Osteoblast (primary cell): ENCODE data around the gene SPTB. TPM values are rescaled to one million over a fixed set of nuclear protein-coding genes. Genes with fewer than 3 reads are reported as not detected.

Experiments used
- DNase-seq: peaks from one replicate; pipeline ENCODE4 v3.0.0; 2011; ENCODE audit warnings: low spot score, mixed read lengths; ENCODE audit not compliant: insufficient read length; ENCODE audit errors: missing footprints
- H2AFZ ChIP-seq: 2 replicates; pipeline ENCODE4 v1.6.0; 2011; ENCODE audit warnings: mild to moderate bottlenecking, low read length
- H3K27ac ChIP-seq: 2 replicates; pipeline ENCODE4 v1.5.1; 2011; ENCODE audit warnings: mild to moderate bottlenecking, low read depth, low read length, moderate library complexity
- H3K27me3 ChIP-seq: 2 replicates; pipeline ENCODE4 v1.6.0; 2012; ENCODE audit warnings: mild to moderate bottlenecking, control low read depth, inconsistent platforms, low read length, moderate library complexity; ENCODE audit not compliant: insufficient read depth
- H3K36me3 ChIP-seq: 2 replicates; pipeline ENCODE4 v1.5.1; 2011; ENCODE audit warnings: mild to moderate bottlenecking, low read length, control low read depth, moderate library complexity; ENCODE audit not compliant: insufficient read depth
- H3K4me1 ChIP-seq: 2 replicates; pipeline ENCODE4 v1.5.1; 2011; ENCODE audit warnings: mild to moderate bottlenecking, low read length, control low read depth, moderate library complexity; ENCODE audit not compliant: insufficient read depth
- H3K4me2 ChIP-seq: 2 replicates; pipeline ENCODE4 v1.6.0; 2011; ENCODE audit warnings: mild to moderate bottlenecking, low read length; ENCODE audit not compliant: insufficient read depth
- H3K4me3 ChIP-seq: fragments of 200-600 bp; sonication (generic); 3 replicates; pipeline ENCODE4 v1.5.1; 2012; ENCODE audit warnings: mild to moderate bottlenecking, low read length, inconsistent platforms; ENCODE audit not compliant: insufficient read depth
- H3K79me2 ChIP-seq: 2 replicates; pipeline ENCODE4 v1.6.0; 2012; ENCODE audit warnings: mild to moderate bottlenecking, low read length, control low read depth, inconsistent platforms; ENCODE audit not compliant: insufficient read depth
- H3K9me3 ChIP-seq: 2 replicates; pipeline ENCODE4 v1.5.1; 2011; ENCODE audit warnings: low read depth, low read length, control low read depth
- H4K20me1 ChIP-seq: 2 replicates; pipeline ENCODE4 v1.6.0; 2012; ENCODE audit warnings: mild to moderate bottlenecking, low read length, control low read depth; ENCODE audit not compliant: insufficient read depth
- total RNA-seq: library from RNA; depleted of rRNA; stranded (reverse); fragments of >200 nt; gene quantifications from 2 replicates; pipeline ENCODE4 v1.2.3, GENCODE V29; 2012
- TF ChIP-seq, protein P1 (sequence below): IDR thresholded peaks from 2 replicates; pipeline ENCODE4 v1.5.1; 2011; ENCODE audit warnings: mild to moderate bottlenecking, low read depth, low read length, moderate library complexity; ENCODE audit errors: extremely low read depth

Gene SPTB
- total RNA-seq, 1 donor = under 0.01 TPM

DNA sequence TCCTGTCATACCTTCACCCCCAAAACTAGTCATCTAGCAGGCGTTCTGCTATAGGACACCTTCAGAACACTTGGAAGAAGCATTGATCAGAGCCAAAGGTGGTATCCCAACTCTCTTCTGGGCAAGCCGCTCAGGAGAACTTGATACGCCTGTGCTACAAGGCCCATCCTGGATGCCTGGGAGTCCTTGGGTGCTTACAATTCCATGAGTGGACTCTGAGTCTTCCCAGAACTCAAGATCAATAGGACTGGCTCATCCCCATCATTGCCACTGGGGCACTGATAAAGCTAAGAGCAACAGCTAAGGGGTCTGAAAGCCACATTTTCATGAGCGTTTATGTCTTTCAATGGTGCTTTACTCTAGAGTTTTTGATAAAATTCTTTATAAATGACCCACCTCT, 1.9 kb downstream of the SPTB start:
- no peaks in the 10 kb centered on the region for H4K20me1 ChIP-seq
- H3K79me2 ChIP-seq = no peaks in the 10 kb centered on the region
- H3K9me3 ChIP-seq = no peaks in the 10 kb centered on the region
- H3K4me1 ChIP-seq = no peaks in the 10 kb centered on the region
- H3K27me3 ChIP-seq = peaks cover 65% of the 10 kb centered on the region
- no peak overlapping the region for H3K4me2 ChIP-seq
- no peak overlapping the region for H2AFZ ChIP-seq
- no peak for DNase-seq
- no peak overlapping the region for H3K27ac ChIP-seq
- TF ChIP-seq, protein P1, sequence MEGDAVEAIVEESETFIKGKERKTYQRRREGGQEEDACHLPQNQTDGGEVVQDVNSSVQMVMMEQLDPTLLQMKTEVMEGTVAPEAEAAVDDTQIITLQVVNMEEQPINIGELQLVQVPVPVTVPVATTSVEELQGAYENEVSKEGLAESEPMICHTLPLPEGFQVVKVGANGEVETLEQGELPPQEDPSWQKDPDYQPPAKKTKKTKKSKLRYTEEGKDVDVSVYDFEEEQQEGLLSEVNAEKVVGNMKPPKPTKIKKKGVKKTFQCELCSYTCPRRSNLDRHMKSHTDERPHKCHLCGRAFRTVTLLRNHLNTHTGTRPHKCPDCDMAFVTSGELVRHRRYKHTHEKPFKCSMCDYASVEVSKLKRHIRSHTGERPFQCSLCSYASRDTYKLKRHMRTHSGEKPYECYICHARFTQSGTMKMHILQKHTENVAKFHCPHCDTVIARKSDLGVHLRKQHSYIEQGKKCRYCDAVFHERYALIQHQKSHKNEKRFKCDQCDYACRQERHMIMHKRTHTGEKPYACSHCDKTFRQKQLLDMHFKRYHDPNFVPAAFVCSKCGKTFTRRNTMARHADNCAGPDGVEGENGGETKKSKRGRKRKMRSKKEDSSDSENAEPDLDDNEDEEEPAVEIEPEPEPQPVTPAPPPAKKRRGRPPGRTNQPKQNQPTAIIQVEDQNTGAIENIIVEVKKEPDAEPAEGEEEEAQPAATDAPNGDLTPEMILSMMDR = no peak
- no peak overlapping the region for H3K4me3 ChIP-seq
- no peaks in the 10 kb centered on the region for H3K36me3 ChIP-seq

DNA sequence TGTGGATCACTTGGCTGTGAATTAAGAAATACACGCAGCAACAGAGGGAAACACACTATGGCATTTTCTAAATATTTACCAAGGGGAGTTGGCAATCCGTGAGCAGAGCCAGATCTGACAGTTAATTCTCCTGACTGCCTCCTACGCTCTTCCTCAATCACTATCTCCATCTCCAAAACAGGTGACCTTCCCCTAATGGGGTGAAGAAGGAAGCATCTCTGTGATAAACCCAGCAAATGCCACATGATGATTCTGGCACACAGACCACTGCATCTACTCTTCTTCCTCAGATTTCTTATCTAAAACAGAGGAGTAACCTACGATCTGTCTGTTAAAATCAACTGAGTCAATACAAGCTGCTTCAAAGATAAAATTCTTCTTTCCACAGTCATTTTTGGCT, 4.4 kb downstream of the SPTB start:
- Histone ChIP-seq H3K27ac (no peak overlapping the region), H3K27me3 (peaks cover 51% of the 10 kb centered on the region), H3K4me2 (no peak overlapping the region), H3K4me3 (no peak overlapping the region), H3K9me3 (no peaks in the 10 kb centered on the region), H3K36me3 (no peaks in the 10 kb centered on the region), H3K79me2 (no peaks in the 10 kb centered on the region), H4K20me1 (no peaks in the 10 kb centered on the region), H2AFZ (no peak overlapping the region), H3K4me1 (no peaks in the 10 kb centered on the region)
- TF ChIP-seq, protein P1 = no peak
- DNase-seq = peak; percentile 76

DNA sequence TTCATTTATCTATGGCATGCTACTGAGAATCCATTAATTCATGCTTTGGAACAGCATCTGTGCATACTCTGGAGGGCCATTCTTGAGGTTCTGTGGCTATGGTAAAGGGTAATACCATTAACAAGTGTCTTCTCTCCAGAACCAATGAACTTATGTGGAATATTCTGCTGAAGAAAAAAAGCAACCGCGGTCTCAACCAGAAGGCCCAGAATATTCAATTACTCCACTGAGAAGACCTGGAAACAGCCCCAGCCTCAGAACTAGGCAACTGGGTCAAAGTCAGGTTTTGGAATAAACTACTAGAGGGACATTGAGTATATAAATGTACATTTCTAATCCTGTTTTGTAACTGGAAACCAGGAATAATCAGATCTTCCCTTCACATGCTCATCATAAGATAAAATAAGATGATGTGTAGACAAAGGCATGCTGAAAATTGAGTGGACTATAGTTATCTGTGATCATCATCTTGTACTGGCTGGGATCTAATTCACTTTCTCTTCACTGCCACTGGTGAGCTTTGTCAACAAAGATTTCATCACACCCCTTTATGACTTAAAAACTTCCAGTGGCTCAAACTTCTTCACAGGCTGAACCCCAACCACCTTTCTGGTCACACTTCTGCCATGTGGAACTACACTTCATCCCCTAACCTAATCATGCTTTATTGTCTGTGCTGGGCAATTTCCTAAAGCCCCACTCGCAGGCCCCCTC, 6.0 kb downstream of the SPTB start:
- Histone ChIP-seq H2AFZ (no peak overlapping the region), H3K27ac (no peak overlapping the region), H3K4me1 (no peaks in the 10 kb centered on the region), H4K20me1 (no peaks in the 10 kb centered on the region), H3K4me2 (no peak overlapping the region), H3K27me3 (peaks cover 46% of the 10 kb centered on the region), H3K36me3 (no peaks in the 10 kb centered on the region), H3K4me3 (no peak overlapping the region), H3K79me2 (no peaks in the 10 kb centered on the region), H3K9me3 (no peaks in the 10 kb centered on the region)
- no peak for DNase-seq
- TF ChIP-seq, protein P1 = no peak

DNA sequence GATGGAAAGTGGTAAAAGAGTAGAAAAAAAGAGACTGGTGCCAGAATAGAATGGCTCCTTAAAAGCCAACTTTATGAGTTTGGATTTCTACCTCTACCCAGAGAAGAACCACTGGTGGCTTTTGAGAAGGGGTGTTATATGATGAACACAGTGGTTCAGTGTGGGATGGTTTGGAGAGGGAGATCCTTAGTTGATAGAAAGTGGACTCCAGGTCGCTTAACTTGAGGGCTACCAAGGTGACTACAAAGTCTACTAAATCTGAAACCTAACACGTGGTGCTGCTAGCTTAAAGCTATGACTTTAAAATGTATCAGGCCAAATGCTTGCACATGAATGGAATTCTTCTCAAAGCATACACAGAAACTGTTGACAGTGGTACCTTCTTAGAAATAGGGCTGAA, 8.4 kb downstream of the SPTB start:
- Histone ChIP-seq H3K36me3 (no peaks in the 10 kb centered on the region), H4K20me1 (no peaks in the 10 kb centered on the region), H3K79me2 (no peaks in the 10 kb centered on the region), H3K4me3 (no peak overlapping the region), H3K4me2 (no peak overlapping the region), H3K4me1 (no peaks in the 10 kb centered on the region), H3K27ac (no peak overlapping the region), H3K27me3 (peaks cover 30% of the 10 kb centered on the region), H3K9me3 (no peaks in the 10 kb centered on the region), H2AFZ (no peak overlapping the region)
- no peak for DNase-seq
- TF ChIP-seq, protein P1 = no peak
